GM23338 (cell line): ENCODE data around the gene ATG7. TPM values are rescaled to one million over a fixed set of nuclear protein-coding genes. Genes with fewer than 3 reads are reported as not detected.

Experiments
- ATAC-seq: fragments of 200-7000 bp; cut with Tn5 transposase; 3 replicates; pipeline ENCODE4 v1.9.1; 2020
- DNase-seq: peaks from one replicate; pipeline ENCODE4 v3.0.0-alpha.2; 2015; ENCODE audit warnings: low spot score
- H2AFZ ChIP-seq: fragments of 200-600 bp; sonication (generic); 2 replicates; pipeline ENCODE4 v1.8.0; 2016; ENCODE audit warnings: antibody characterized with exemption, mild to moderate bottlenecking, moderate library complexity
- H3F3A ChIP-seq: fragments of 200-600 bp; sonication (generic); replicated peaks from 2 replicates; pipeline ENCODE4 v1.8.0; 2017; ENCODE audit warnings: antibody characterized with exemption, mixed run types, low read depth
- H3K27ac ChIP-seq: fragments of 200-600 bp; sonication (generic); 2 replicates; pipeline ENCODE4 v1.6.1; 2016; ENCODE audit warnings: low read depth
- H3K27me3 ChIP-seq: fragments of 200-600 bp; sonication (generic); 2 replicates; pipeline ENCODE4 v1.8.0; 2016; ENCODE audit warnings: mild to moderate bottlenecking, mixed run types, moderate library complexity; ENCODE audit not compliant: insufficient read depth
- H3K36me3 ChIP-seq: fragments of 200-600 bp; sonication (generic); 2 replicates; pipeline ENCODE4 v1.8.0; 2016; ENCODE audit warnings: mild to moderate bottlenecking; ENCODE audit not compliant: insufficient read depth
- H3K4me1 ChIP-seq: fragments of 200-600 bp; sonication (generic); 2 replicates; pipeline ENCODE4 v1.8.0; 2016; ENCODE audit warnings: mild to moderate bottlenecking, moderate library complexity; ENCODE audit not compliant: insufficient read depth
- H3K4me2 ChIP-seq: fragments of 200-600 bp; sonication (generic); 2 replicates; pipeline ENCODE4 v1.7.1; 2017; ENCODE audit warnings: mixed run types
- H3K4me3 ChIP-seq: fragments of 200-600 bp; sonication (generic); 2 replicates; pipeline ENCODE4 v1.6.1; 2016; ENCODE audit warnings: mixed run types
- H3K79me2 ChIP-seq: fragments of 200-600 bp; sonication (generic); replicated peaks from 2 replicates; pipeline ENCODE4 v1.8.0; 2017; ENCODE audit warnings: mild to moderate bottlenecking; ENCODE audit not compliant: insufficient read depth
- H3K9me2 ChIP-seq: fragments of 200-600 bp; sonication (generic); 2 replicates; pipeline ENCODE4 v1.8.0; 2017; ENCODE audit not compliant: insufficient read depth
- H4K20me1 ChIP-seq: fragments of 200-600 bp; sonication (generic); replicated peaks from 2 replicates; pipeline ENCODE4 v1.8.0; 2017; ENCODE audit warnings: mild to moderate bottlenecking; ENCODE audit not compliant: insufficient read depth
- H3K27ac Mint-ChIP-seq: 2 replicates; pipeline ENCODE4 v1.8.0; 2020; ENCODE audit warnings: inconsistent platforms, mild to moderate bottlenecking, moderate library complexity, mixed read lengths
- H3K27me3 Mint-ChIP-seq: 3 replicates; pipeline ENCODE4 v1.8.0; 2022; ENCODE audit warnings: low read depth, mild to moderate bottlenecking, moderate library complexity, mixed read lengths, inconsistent platforms; ENCODE audit not compliant: insufficient read depth, poor library complexity
- H3K36me3 Mint-ChIP-seq: 3 replicates; pipeline ENCODE4 v1.8.0; 2021; ENCODE audit warnings: low read depth, mild to moderate bottlenecking, inconsistent platforms, moderate library complexity, mixed read lengths
- H3K4me1 Mint-ChIP-seq: 3 replicates; pipeline ENCODE4 v1.8.0; 2020; ENCODE audit warnings: mild to moderate bottlenecking, inconsistent platforms, mixed read lengths
- H3K4me3 Mint-ChIP-seq: 3 replicates; pipeline ENCODE4 v1.8.0; 2021; ENCODE audit warnings: moderate library complexity, mild to moderate bottlenecking, inconsistent platforms, mixed read lengths
- H3K9me3 Mint-ChIP-seq: 3 replicates; pipeline ENCODE4 v1.8.0; 2020; ENCODE audit warnings: moderate library complexity, mild to moderate bottlenecking, inconsistent platforms, mixed read lengths
- CREB1 ChIP-seq: fragments of 250-450 bp; sonication (Bioruptor Pico); IDR thresholded peaks from 2 replicates; pipeline ENCODE4 v1.5.0; 2020; ENCODE audit warnings: low read depth, mild to moderate bottlenecking, moderate library complexity
- CTCF ChIP-seq, 2 experiments: fragments of 200-600 bp in 1 of 2; sonication (generic) in 1 of 2; conservative IDR thresholded peaks; 2 replicates each; pipeline versions ENCODE4 v1.5.1 to v1.6.1; 2016 to 2017; ENCODE audit warnings: antibody characterized with exemption in 2 of 2, low read depth in 2 of 2, mild to moderate bottlenecking in 2 of 2, moderate library complexity in 1 of 2
- ETS1 ChIP-seq: IDR thresholded peaks from 2 replicates; pipeline ENCODE4 v1.6.1; 2016; ENCODE audit warnings: antibody characterized with exemption
- EZH2phosphoT487 ChIP-seq: fragments of 200-600 bp; sonication (generic); IDR thresholded peaks from one replicate; pipeline ENCODE4 v1.8.1; 2018; ENCODE audit warnings: antibody characterized with exemption; ENCODE audit not compliant: unreplicated experiment
- JUNB ChIP-seq: IDR thresholded peaks from one replicate; pipeline ENCODE4 v1.6.1; 2016; ENCODE audit warnings: antibody characterized with exemption; ENCODE audit not compliant: unreplicated experiment
- POLR2AphosphoS5 ChIP-seq: IDR thresholded peaks from 2 replicates; pipeline ENCODE4 v1.6.1; 2016; ENCODE audit warnings: antibody characterized with exemption, low read depth
- REST ChIP-seq: IDR thresholded peaks from one replicate; pipeline ENCODE4 v1.6.1; 2018; ENCODE audit warnings: antibody characterized with exemption; ENCODE audit not compliant: unreplicated experiment
- STAT1 ChIP-seq: IDR thresholded peaks from one replicate; pipeline ENCODE4 v1.6.1; 2016; ENCODE audit warnings: antibody characterized with exemption; ENCODE audit not compliant: unreplicated experiment
- ZNF114 ChIP-seq: fragments of 250-450 bp; sonication (Bioruptor Pico); IDR thresholded peaks from 2 replicates; pipeline ENCODE4 v1.5.0; 2020; ENCODE audit warnings: mild to moderate bottlenecking, moderate library complexity
- ZNF331 ChIP-seq: fragments of 250-450 bp; sonication (Bioruptor Pico); IDR thresholded peaks from 2 replicates; pipeline ENCODE4 v1.5.0; 2020; ENCODE audit warnings: low read depth, mild to moderate bottlenecking, moderate library complexity
- ZNF462 ChIP-seq: fragments of 250-450 bp; sonication (Bioruptor Pico); IDR thresholded peaks from 2 replicates; pipeline ENCODE4 v1.5.0; 2020; ENCODE audit warnings: mild to moderate bottlenecking, moderate library complexity
- polyA plus RNA-seq: library from polyadenylated mRNA; unstranded; fragments of >200 nt; fragmentation: Nextera tagmentation; extraction: Ambion mirVana; gene quantifications from 2 replicates; pipeline ENCODE4 v1.2.1, GENCODE V29; 2016
- total RNA-seq: library from RNA; depleted of rRNA; stranded (reverse); fragments of >200 nt; shearing (Covaris generic); gene quantifications from 2 replicates; pipeline ENCODE4 v1.2.3, GENCODE V29; 2014

The ATG7 gene
- total and polyA plus RNA-seq, 2 experiments from 2014 or later = 16.2 to 36.7 TPM

- TF ChIP-seq ETS1 = no peak
- TF ChIP-seq POLR2AphosphoS5 = no peak
- no peak for TF ChIP-seq CTCF (conservative IDR thresholded peaks at IDR 0.05; ENCODE audit: low read depth in 2 of 2)
- no peak for TF ChIP-seq JUNB
- TF ChIP-seq CREB1 (CRISPR knock-in tag) = no peak
Measured at GRCh38 chr3:11339541-11339940, 67.3 kb downstream of the ATG7 start (continued).

GRCh38 chr3:11346416-11346815 is 74.2 kb downstream of the ATG7 start:
- DNase-seq (no peak), ATAC-seq (no peak)
- Histone ChIP-seq H3K9me2 (no peaks in the 10 kb centered on the region), H3F3A (no peaks in the 10 kb centered on the region), H3K4me1 (no peaks in the 10 kb centered on the region), H3K4me3 (no peak overlapping the region), H3K36me3 (peaks cover 6% of the 10 kb centered on the region), H4K20me1 (no peaks in the 10 kb centered on the region), H3K27ac (no peak overlapping the region), H3K27me3 (no peaks in the 10 kb centered on the region), H3K79me2 (no peaks in the 10 kb centered on the region), H3K4me2 (no peak overlapping the region), H2AFZ (no peak overlapping the region)
- peaks cover 23% of the 10 kb centered on the region for H3K36me3 Mint-ChIP-seq
- H3K4me1 Mint-ChIP-seq = no peaks in the 10 kb centered on the region
- H3K4me3 Mint-ChIP-seq = no peak overlapping the region
- no peak overlapping the region for H3K27ac Mint-ChIP-seq
- H3K9me3 Mint-ChIP-seq = peaks cover 6% of the 10 kb centered on the region; the same call in 2 of the 3 replicates
- H3K27me3 Mint-ChIP-seq = peaks cover 1% of the 10 kb centered on the region
- TF ChIP-seq STAT1 = no peak
- no peak for TF ChIP-seq EZH2phosphoT487
- TF ChIP-seq ZNF114 (CRISPR knock-in tag) = no peak
- TF ChIP-seq ZNF462 = no peak
- no peak for TF ChIP-seq JUNB
- no peak for TF ChIP-seq REST
- TF ChIP-seq CTCF (conservative IDR thresholded peaks at IDR 0.05; ENCODE audit: low read depth in 2 of 2) = no peak
- TF ChIP-seq ZNF331 (CRISPR knock-in tag) = no peak
